ENCODE data around the gene DNAH17.
A peak's percentile ranks its signal among the peaks of the same experiment; 100 is the strongest.

The DNAH17 gene

GRCh38 chr17:78462148-78462547 lies 115.0 kb downstream of the DNAH17 start:
- FAIRE-seq (no peak), DNase-seq (ENCODE audit: insufficient read length, low spot score) (no peak)

GRCh38 chr17:78461799-78462053 lies 115.5 kb downstream of the DNAH17 start:
- DNase-seq (ENCODE audit: insufficient read length, low spot score): no peak
- FAIRE-seq: no peak

GRCh38 chr17:78460951-78461798 lies 116.0 kb downstream of the DNAH17 start:
- DNase-seq (ENCODE audit: insufficient read length, low spot score): no peak
- no peak for FAIRE-seq

- no peak for DNase-seq (ENCODE audit: insufficient read length, low spot score)
- peak; percentile 69 for FAIRE-seq
Observed at GRCh38 chr17:78460176-78460675, 117.0 kb downstream of the DNAH17 start.

- no peak for DNase-seq (ENCODE audit: insufficient read length, low spot score)
- no peak for FAIRE-seq
Observed at GRCh38 chr17:78459696-78460095, 117.5 kb downstream of the DNAH17 start.

GRCh38 chr17:78458736-78459335 lies 118.4 kb downstream of the DNAH17 start:
- FAIRE-seq: no peak

GRCh38 chr17:78458091-78458490 lies 119.1 kb downstream of the DNAH17 start:
- FAIRE-seq (no peak), DNase-seq (ENCODE audit: insufficient read length, low spot score) (no peak)

More at GRCh38 chr17:78458736-78459335, 118.4 kb downstream of the DNAH17 start:
- DNase-seq (ENCODE audit: insufficient read length, low spot score): no peak

GRCh38 chr17:78454346-78454745 lies 122.8 kb downstream of the DNAH17 start:
- DNase-seq (ENCODE audit: insufficient read length, low spot score) (no peak), FAIRE-seq (no peak)

GRCh38 chr17:78451753-78452152 lies 125.4 kb downstream of the DNAH17 start:
- DNase-seq (ENCODE audit: insufficient read length, low spot score) (no peak), FAIRE-seq (no peak)

- DNase-seq (ENCODE audit: insufficient read length, low spot score) (no peak), FAIRE-seq (no peak)
Observed at GRCh38 chr17:78450696-78451345, 126.4 kb downstream of the DNAH17 start.

GRCh38 chr17:78449983-78450595 lies 127.1 kb downstream of the DNAH17 start:
- no peak for FAIRE-seq

GRCh38 chr17:78448356-78448993 lies 128.7 kb downstream of the DNAH17 start:
- no peak for DNase-seq (ENCODE audit: insufficient read length, low spot score)
- FAIRE-seq: no peak

More at GRCh38 chr17:78449983-78450595, 127.1 kb downstream of the DNAH17 start:
- DNase-seq (ENCODE audit: insufficient read length, low spot score): no peak

- DNase-seq (ENCODE audit: insufficient read length, low spot score) (no peak), FAIRE-seq (no peak)
Observed at GRCh38 chr17:78446833-78447232, 130.4 kb downstream of the DNAH17 start.

GRCh38 chr17:78444392-78444791 lies 132.8 kb downstream of the DNAH17 start:
- no peak for FAIRE-seq
- DNase-seq (ENCODE audit: insufficient read length, low spot score): no peak

- DNase-seq (ENCODE audit: insufficient read length, low spot score): no peak
- FAIRE-seq: peak; percentile 49
Observed at GRCh38 chr17:78442648-78443218, 134.5 kb downstream of the DNAH17 start.

GRCh38 chr17:78441271-78441971 lies 135.8 kb downstream of the DNAH17 start:
- FAIRE-seq: no peak
- no peak for DNase-seq (ENCODE audit: insufficient read length, low spot score)

GRCh38 chr17:78438694-78439325 lies 138.4 kb downstream of the DNAH17 start:
- FAIRE-seq: no peak
- no peak for DNase-seq (ENCODE audit: insufficient read length, low spot score)

GRCh38 chr17:78438271-78438691 lies 138.9 kb downstream of the DNAH17 start:
- FAIRE-seq: no peak
- no peak for DNase-seq (ENCODE audit: insufficient read length, low spot score)

- FAIRE-seq (no peak), DNase-seq (ENCODE audit: insufficient read length, low spot score) (no peak)
Observed at GRCh38 chr17:78437508-78438169, 139.6 kb downstream of the DNAH17 start.

Data from HTR-8/SVneo (cell line).